Parietal lobe (tissue), 2 donors: ENCODE data around the gene RPL21. TPM values are rescaled to one million over a fixed set of nuclear protein-coding genes. Genes with fewer than 3 reads are reported as not detected.

Source experiments
- small RNA-seq: library from RNA; depleted of rRNA; stranded (forward); fragments of <200 nt; gene quantifications from one replicate; pipeline ENCODE3, GENCODE V24; 2014; ENCODE audit warnings: low replicate concordance
- total RNA-seq: library from RNA; depleted of rRNA; stranded (reverse); fragments of >200 nt; gene quantifications from one replicate; pipeline ENCODE4 v1.2.3, GENCODE V29; 2014

RPL21 gene
- 534 TPM for total RNA-seq

GRCh38 chr13:27251166-27252091 lies at the start of gene RPL21:
Gene RPL21, plus strand, starts transcription at chr13:27251558. Its CDS starts 2,219 bp downstream, at chr13:27253777.

GRCh38 chr13:27270594-27271520 lies 19.5 kb downstream of the RPL21 start, which contains the start of gene RASL11A:
Gene RASL11A, plus strand, starts transcription at chr13:27270830. Its CDS starts 115 bp downstream, at chr13:27270945.

Small RNAs within 50 kb of the gene (small RNA-seq; reads per million reads assigned to genes)
- gene SNORA27 (not detected), gene SNORD102 (not detected)

Other genes starting within 250 kb of the RPL21 start
- gene USP12, start 79.7 kb upstream of the RPL21 start, total RNA-seq, result 55.7 TPM
- gene RASL11A, start 19.3 kb downstream of the RPL21 start, total RNA-seq, result 0.94 TPM
- gene GTF3A, start 173.1 kb downstream of the RPL21 start, total RNA-seq, result 66.0 TPM
- 49.8 TPM for gene MTIF3, start 199.0 kb downstream of the RPL21 start, total RNA-seq